Colonic mucosa (tissue), 4 donors: ENCODE results near the gene ZNF800. TPM values are rescaled to one million over a fixed set of nuclear protein-coding genes. Genes with fewer than 3 reads are reported as not detected.

Experiments used
- DNase-seq: peaks from one replicate; pipeline ENCODE4 v3.0.0-alpha.2; 2020
- H3K27ac ChIP-seq: fragments of 200-600 bp; one replicate; pipeline ENCODE4 v1.8.0; 2021
- H3K27me3 ChIP-seq: fragments of 200-600 bp; one replicate; pipeline ENCODE4 v1.8.0; 2021
- H3K36me3 ChIP-seq: fragments of 200-600 bp; one replicate; pipeline ENCODE4 v1.8.0; 2021
- H3K4me1 ChIP-seq: fragments of 200-600 bp; one replicate; pipeline ENCODE4 v1.8.0; 2021; ENCODE audit warnings: mild to moderate bottlenecking
- H3K4me3 ChIP-seq: fragments of 200-600 bp; one replicate; pipeline ENCODE4 v1.8.0; 2021
- H3K9ac ChIP-seq, 2 donors: one replicate each; pipeline ENCODE4 v1.7.0; 2013; ENCODE audit warnings: control low read depth in 2 of 2, low read depth in 2 of 2, low read length in 2 of 2
- H3K9me3 ChIP-seq: fragments of 200-600 bp; one replicate; pipeline ENCODE4 v1.8.0; 2021
- CTCF ChIP-seq: fragments of 200-600 bp; IDR thresholded peaks from one replicate; pipeline ENCODE4 v1.8.0; 2022; ENCODE audit warnings: antibody characterized with exemption, mild to moderate bottlenecking
- intact Hi-C: fragments of 100-400 bp; cut with DNase I; formaldehyde crosslinking; loops from one replicate; pipeline ENCODE4 v1.14.1; 2022
- total RNA-seq, 2 donors: library from RNA; stranded (reverse); fragmentation: NEBNext Ultra II Directional in 1 of 2; extraction: Animal tissue kit (Norgen Biotek cat#: 25700) in 1 of 2; gene quantifications; one replicate each; pipeline ENCODE4 v1.2.1, GENCODE V29; 2021
- donor health status: healthy.
- donor health status: DM: no; HTN: no; CAD: no.
- donor health status: DM: no; HTN: no; CAD: no.

The ZNF800 gene
- total RNA-seq, 2 donors from 2014 or later: 27.0 to 32.4 TPM

- Histone ChIP-seq H3K36me3 (no peaks in the 10 kb centered on the region), H3K27me3 (no peaks in the 10 kb centered on the region), H3K4me3 (peak overlapping the region; percentile 23), H3K4me1 (no peaks in the 10 kb centered on the region), H3K9ac (peak overlapping the region in 1 of 2 donors; percentile 68), H3K27ac (no peak overlapping the region), H3K9me3 (no peaks in the 10 kb centered on the region)
- intact Hi-C loops: no loop called here
- DNase-seq: peak; percentile 63
- TF ChIP-seq CTCF: peak; percentile 10
These were observed 44.8 kb downstream of the ZNF800 start for GRCh38 chr7:127347567-127348246.

GRCh38 chr7:127346575-127347256, 45.8 kb downstream of the ZNF800 start:
- no peaks in the 10 kb centered on the region for H3K9me3 ChIP-seq
- no peaks in the 10 kb centered on the region for H3K36me3 ChIP-seq
- no peak for TF ChIP-seq CTCF
- H3K4me3 ChIP-seq: no peak overlapping the region
- H3K27me3 ChIP-seq: no peaks in the 10 kb centered on the region
- H3K27ac ChIP-seq: no peak overlapping the region
- H3K4me1 ChIP-seq: no peaks in the 10 kb centered on the region
- intact Hi-C loops: no loop called here
- no peak for DNase-seq
- no peak overlapping the region for H3K9ac ChIP-seq

GRCh38 chr7:127342596-127342995, 49.9 kb downstream of the ZNF800 start:
- Histone ChIP-seq H3K4me3 (no peak overlapping the region), H3K4me1 (no peaks in the 10 kb centered on the region), H3K27me3 (no peaks in the 10 kb centered on the region), H3K36me3 (no peaks in the 10 kb centered on the region), H3K9me3 (no peaks in the 10 kb centered on the region), H3K27ac (no peak overlapping the region), H3K9ac (no peak overlapping the region)
- DNase-seq: no peak
- TF ChIP-seq CTCF: no peak
- intact Hi-C loops: no loop called here

- no peak overlapping the region for H3K9ac ChIP-seq
- intact Hi-C loops: no loop called here
- H3K27ac ChIP-seq: no peak overlapping the region
- H3K4me1 ChIP-seq: no peaks in the 10 kb centered on the region
- H3K27me3 ChIP-seq: no peaks in the 10 kb centered on the region
- no peaks in the 10 kb centered on the region for H3K36me3 ChIP-seq
- no peak for DNase-seq
- H3K9me3 ChIP-seq: no peaks in the 10 kb centered on the region
- no peak overlapping the region for H3K4me3 ChIP-seq
- no peak for TF ChIP-seq CTCF
These were observed 54.4 kb downstream of the ZNF800 start for GRCh38 chr7:127338122-127338521.

GRCh38 chr7:127337581-127337980, 54.9 kb downstream of the ZNF800 start:
- H3K27ac ChIP-seq: no peak overlapping the region

More at GRCh38 chr7:127337581-127337980, 54.9 kb downstream of the ZNF800 start:
- no peak overlapping the region for H3K9ac ChIP-seq
- intact Hi-C loops: no loop called here
- no peaks in the 10 kb centered on the region for H3K4me1 ChIP-seq
- H3K4me3 ChIP-seq: no peak overlapping the region
- no peak for TF ChIP-seq CTCF
- no peaks in the 10 kb centered on the region for H3K27me3 ChIP-seq
- no peaks in the 10 kb centered on the region for H3K9me3 ChIP-seq
- H3K36me3 ChIP-seq: no peaks in the 10 kb centered on the region
- peak; percentile 62 for DNase-seq
